ENCODE measurements around the gene CYP3A5. TPM values are rescaled to one million over a fixed set of nuclear protein-coding genes. Genes with fewer than 3 reads are reported as not detected.

CYP3A5 gene
- total and polyA plus RNA-seq, 2 of the 8 experiments (the other 6 are each of a cell fraction or from before 2014, with no cell fraction given): 0.06 TPM; not detected in 1

GRCh38 chr7:99624484-99624883 is 55.3 kb downstream of the CYP3A5 start (continued):
- TF ChIP-seq USF2 (IDR thresholded peaks at IDR 0.05; ENCODE audit: low read length) (no peak), EZH2 (IDR thresholded peaks at IDR 0.05; ENCODE audit: low read depth, low read length, severe bottlenecking) (no peak), JUN (IDR thresholded peaks at IDR 0.05; ENCODE audit: low read depth, low read length) (no peak)

All from H1 (cell line).